Suppressor macrophage treated with lipopolysaccharide for 1 hour (primary cell): ENCODE measurements around the gene IVD.
"Not testable (repeated sequence)": the region's sequence is repeated elsewhere in the genome, so short reads cannot be mapped to it uniquely, and the experiment has no call there.

Source experiments
- DNase-seq, 3 donors: peaks; one replicate each; pipeline ENCODE4 v3.0.0-alpha.2; 2020 to 2022

The IVD gene

GRCh38 chr15:40439960-40440742 is 34.6 kb downstream of the IVD start:
- DNase-seq: peak; percentile 77 to 86 (median 80)

GRCh38 chr15:40440743-40441564 is 35.4 kb downstream of the IVD start, which contains the start of gene BAHD1:
BAHD1 (plus strand) TSS chr15:40440953; CDS start chr15:40458465, 17,512 bp downstream.
- DNase-seq: peak; percentile 95 to 97 (median 96)

- peak in 1 of 3 donors; percentile 61 for DNase-seq
These were observed 36.3 kb downstream of the IVD start for GRCh38 chr15:40441565-40442531.

GRCh38 chr15:40443255-40443654 is 37.7 kb downstream of the IVD start:
- no peak for DNase-seq

GRCh38 chr15:40443846-40444245 is 38.3 kb downstream of the IVD start:
- DNase-seq: no peak

GRCh38 chr15:40444736-40445135 is 39.1 kb downstream of the IVD start:
- no peak for DNase-seq

GRCh38 chr15:40445421-40445922 is 39.9 kb downstream of the IVD start:
- no peak for DNase-seq

GRCh38 chr15:40446144-40446543 is 40.5 kb downstream of the IVD start:
- DNase-seq: no peak

- DNase-seq: no peak
These were observed 42.8 kb downstream of the IVD start for GRCh38 chr15:40448354-40448753.

GRCh38 chr15:40449275-40449674 is 43.7 kb downstream of the IVD start:
- DNase-seq: no peak

- DNase-seq: no peak
These were observed 44.5 kb downstream of the IVD start for GRCh38 chr15:40450047-40450446.

- DNase-seq: no peak
These were observed 46.0 kb downstream of the IVD start for GRCh38 chr15:40451527-40452158.

GRCh38 chr15:40452296-40453090 is 46.9 kb downstream of the IVD start:
- no peak for DNase-seq

GRCh38 chr15:40453941-40454340 is 48.3 kb downstream of the IVD start:
- not testable (repeated sequence) for DNase-seq

- peak; percentile 63 to 64 (median 63) for DNase-seq
These were observed 49.4 kb downstream of the IVD start for GRCh38 chr15:40454904-40455391.

GRCh38 chr15:40456299-40456712 is 50.7 kb downstream of the IVD start:
- no peak for DNase-seq

- peak in 1 of 3 donors; percentile 27 for DNase-seq
These were observed 51.1 kb downstream of the IVD start for GRCh38 chr15:40456738-40457137.

- DNase-seq: no peak
These were observed 53.1 kb downstream of the IVD start for GRCh38 chr15:40458495-40459371.

- no peak for DNase-seq
These were observed 53.9 kb downstream of the IVD start for GRCh38 chr15:40459391-40460015.
